ENCODE results near the gene PKP3.
"Not testable (repeated sequence)": the region's sequence is repeated elsewhere in the genome, so short reads cannot be mapped to it uniquely, and the experiment has no call there.

The PKP3 gene

DNA sequence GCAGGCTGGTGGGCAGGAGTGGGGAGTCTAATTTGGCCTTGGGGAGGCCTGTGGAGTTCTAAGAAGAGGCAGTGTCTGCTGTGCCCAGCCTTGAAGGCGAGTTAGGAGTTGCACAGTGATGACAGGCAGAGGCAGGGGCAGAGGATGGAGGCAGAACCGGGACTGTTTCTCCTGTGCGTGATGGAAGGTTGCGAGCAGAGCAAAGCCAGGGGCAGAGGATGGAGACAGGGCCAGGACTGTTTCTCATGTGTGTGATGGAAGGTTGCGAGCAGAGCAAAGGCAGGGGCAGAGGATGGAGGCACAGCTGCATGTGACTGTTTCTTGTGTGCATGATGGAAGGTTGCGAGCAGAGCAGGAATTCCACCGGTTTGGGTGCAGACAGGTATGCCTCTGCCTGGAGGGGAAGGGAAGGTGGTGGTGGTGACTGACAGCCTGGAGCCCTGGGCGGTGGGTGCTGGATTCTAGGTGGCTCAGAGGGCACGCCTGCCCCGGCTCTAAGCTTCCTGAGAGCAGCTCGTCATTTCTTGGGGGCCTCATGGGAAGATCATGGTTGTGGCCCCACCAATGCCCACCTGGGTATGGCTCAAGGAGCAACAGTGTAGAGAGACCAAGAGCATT is 16.0 kb upstream of the PKP3 start:
- no peak for DNase-seq

DNA sequence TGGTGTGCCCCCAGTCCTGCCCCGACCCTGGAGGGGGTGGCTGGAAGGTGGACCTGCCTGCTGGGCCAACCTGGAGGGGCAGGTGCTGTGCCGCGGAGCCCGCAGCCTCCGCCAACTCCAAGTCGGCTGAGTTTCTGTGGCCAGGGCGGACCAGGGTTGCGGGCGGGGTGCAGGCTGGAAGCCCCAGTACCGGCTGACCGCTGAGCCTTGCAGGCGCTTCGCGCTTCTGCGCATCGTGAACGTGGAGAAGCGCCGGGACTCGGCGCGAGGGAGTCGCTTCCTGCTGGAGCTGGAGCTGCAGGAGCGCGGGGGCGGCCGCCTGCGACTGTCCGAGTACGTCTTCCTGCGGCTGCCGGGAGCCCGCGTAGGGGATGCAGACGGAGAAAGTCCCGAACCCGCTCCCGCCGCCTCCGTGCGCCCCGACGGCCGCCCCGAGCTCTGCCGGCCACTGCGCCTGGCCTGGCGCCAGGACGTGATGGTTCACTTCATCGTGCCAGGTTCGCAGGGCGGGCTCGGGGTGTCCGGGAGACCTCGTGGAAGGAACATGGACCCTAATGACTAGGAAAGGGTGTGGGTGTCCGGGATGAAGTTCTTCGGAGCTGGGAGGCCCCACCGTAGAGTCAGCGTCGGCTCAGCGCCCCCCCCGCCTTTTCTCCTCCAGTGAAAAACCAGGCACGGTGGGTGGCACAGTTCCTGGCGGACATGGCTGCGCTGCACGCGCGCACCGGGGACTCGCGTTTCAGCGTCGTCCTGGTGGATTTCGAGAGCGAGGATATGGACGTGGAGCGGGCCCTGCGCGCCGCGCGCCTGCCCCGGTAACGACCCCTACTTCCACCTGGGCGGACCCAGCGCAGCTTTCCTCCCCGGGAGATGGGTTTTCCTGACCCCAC is 14.6 kb upstream of the PKP3 start:
- DNase-seq = no peak

DNA sequence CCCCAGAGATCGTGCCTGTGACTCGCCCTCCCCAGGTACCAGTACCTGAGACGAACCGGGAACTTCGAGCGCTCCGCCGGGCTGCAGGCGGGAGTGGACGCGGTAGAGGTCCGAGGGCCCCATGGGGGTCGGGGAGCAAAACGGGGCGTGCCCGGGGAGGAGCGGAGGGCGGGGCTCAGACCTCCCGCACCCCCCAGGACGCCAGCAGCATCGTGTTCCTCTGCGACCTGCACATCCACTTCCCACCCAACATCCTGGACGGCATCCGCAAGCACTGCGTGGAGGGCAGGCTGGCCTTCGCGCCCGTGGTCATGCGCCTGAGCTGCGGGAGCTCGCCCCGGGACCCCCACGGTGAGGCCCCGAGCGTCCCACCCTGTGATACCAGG is 13.9 kb upstream of the PKP3 start:
- DNase-seq = no peak

DNA sequence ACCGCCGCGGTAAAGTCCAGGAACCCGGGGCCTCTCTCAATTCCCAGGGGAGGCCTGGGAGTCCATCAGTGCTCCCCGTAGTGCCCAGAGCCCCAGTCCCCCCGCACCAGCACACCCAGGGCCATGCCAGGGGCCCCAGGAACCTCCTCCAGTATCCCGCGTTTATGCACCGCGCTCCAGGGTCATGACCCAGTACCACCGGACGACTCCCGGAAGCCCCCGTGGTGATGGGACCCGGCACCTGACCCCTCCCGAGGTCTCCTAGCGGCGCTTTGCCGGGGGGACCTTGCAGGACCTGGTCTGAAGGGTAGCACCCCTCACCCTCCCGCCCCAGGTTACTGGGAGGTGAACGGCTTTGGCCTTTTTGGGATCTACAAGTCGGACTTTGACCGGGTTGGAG is 13.5 kb upstream of the PKP3 start:
- no peak for DNase-seq

DNA sequence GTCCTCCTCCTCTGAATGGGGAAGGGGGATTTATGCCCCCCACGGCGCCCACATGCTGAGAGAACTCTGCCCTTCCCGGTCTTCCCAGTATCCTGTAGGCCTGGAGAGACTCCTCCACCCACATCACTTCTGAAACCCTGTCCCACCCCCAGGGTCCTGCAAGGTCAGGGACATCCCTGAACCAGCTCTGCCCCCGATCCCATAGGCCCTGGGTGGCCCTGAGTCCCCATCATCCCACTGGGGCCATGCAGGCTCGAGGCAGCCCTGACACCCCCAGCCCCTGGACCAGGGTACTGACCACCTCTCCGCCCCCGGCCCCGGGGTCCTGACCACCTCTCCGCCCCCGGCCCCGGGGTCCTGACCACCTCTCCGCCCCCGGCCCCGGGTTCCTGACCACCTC is 13.0 kb upstream of the PKP3 start:
- no peak for DNase-seq

DNA sequence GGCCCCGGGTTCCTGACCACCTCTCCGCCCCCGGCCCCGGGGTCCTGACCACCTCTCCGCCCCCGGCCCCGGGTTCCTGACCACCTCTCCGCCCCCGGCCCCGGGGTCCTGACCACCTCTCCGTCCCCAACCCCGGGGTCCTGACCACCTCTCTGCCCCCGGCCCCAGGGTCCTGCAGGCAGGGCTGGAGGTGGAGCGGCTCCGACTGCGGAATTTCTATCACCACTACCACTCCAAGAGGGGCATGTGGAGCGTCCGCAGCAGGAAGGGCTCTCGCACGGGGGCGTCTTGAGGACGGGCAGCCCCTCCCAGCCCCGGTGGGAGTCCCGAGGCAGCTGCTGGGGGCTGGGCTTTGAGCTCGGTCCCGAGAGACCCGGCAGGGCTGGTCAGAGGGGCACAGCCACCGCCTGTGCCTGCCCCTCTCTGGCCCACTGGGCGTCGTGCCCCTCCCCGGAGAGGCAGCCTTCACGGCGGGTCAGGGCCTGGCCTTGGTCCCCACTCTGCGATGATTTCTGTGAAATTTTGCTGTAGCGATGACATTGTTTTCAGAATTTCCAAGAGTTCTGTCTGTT is 12.4 kb upstream of the PKP3 start:
- DNase-seq = no peak

DNA sequence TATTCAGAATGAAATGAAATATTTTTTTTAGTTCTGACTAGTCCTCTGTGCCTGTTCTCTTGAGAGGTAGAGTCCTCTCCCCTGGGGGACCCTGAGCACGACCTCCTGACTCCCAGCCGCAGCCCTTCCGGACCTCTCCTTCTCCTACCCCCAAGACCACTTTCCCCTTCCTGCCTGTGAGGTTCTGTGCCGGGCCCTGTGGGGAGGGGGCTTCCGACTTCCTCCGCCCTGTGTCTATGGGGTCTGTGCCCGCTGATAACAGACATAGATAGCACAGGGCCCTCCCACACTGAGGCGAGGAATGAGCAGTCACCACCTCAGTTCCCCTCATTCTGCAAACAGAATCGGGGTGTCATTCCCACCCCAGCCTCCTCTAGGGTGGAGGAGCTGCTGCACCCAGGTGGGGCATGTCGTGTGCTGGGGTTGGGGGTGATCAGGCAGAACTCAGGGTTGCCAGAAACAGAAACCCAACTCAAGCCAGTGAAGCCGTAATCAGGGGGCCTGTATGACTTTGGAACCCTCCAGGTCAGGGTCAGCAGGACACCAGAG is 11.9 kb upstream of the PKP3 start:
- DNase-seq = no peak

DNA sequence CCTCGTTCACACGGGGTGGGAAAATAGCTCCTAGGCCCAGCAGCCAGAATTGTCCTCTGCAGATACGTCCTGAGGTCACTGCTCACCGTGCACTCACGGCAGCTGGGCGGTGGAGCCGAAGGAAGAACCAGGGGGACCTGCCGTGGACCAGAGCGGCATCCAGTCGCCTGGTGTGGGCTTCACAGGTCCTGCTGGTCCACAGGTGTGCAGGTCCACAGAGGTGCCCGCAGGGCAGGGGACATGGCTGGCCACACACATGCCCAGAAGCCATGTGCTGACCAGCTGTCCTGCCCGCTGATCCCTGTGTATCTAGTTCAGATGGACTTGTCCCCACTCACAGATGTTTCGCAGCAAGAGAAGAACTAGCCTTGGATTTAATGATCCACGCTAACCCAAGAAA is 10.6 kb upstream of the PKP3 start:
- DNase-seq = no peak

DNA sequence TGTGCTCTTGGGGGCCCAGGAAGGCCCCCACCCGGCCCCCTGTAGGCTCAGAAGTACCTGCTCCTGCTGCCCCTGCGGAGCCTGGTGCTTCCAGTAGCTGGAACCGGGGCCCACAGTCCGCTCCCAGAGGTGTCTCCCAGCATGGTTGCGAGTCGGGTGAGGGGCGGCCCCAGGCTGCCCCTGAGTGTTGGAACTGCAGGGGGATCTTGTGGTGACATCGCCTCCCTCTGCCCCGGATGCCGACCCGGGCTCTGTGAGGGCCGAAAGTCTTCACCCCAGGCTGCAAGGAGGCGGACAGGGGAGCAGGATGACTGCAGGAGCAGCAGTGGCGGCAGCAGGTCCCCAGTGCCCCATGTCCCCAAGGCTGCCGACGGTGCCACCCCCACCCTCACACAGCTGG is 9.5 kb upstream of the PKP3 start:
- DNase-seq = no peak

DNA sequence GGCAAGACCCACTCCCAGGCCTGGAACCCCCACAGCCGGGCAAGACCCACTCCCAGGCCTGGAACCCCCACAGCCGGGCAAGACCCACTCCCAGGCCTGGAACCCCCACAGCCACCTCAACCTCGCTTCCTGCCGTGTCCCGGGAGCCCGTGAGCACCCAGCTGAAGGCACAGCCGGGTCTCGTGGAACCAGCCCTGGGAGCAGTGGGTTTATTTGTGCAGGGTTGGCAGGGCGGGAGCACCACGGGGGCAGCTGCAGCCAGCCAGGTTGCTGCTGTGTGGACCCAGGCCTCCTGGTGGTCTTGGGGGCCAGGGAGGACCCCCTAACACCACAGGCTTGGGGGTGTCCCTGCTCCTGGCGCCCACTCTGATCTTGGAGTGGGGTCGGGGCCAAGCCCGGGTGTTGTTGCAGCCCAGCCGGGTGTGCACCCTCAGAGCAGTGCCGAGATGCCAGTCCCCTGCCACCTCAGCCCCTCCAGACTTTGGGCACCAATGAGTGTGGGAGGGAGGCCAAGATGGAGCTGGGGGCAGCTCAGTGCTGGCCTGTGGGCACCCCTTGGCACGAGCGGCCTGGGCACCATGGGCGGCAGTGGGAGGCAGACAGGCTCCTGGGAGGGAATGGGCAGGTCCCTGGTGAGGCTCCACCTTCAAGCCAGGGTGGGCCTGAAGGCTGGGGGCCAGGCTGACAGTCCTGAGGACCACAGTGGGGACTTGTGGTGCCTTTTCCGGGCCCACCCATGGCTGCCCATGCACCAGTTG is 8.2 kb upstream of the PKP3 start:
- DNase-seq = no peak

DNA sequence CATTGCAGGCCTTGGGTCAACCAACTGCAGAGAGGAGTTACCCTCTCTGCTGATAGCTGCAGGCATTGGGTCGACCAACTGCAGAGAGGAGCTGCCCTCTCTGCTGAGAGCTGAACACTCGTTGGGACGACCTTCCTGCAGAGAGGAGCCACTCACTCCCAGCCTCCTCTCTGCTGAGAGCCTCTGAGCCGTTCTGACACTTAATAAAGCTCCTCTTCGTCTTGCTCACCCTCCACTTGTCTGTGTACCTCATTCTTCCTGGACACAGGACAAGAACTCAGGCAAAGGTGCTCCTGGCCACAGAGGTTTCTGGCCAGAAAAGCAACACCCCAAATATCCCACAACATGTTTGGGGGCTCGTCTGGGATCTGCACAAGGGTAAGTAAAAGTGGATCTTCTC is 7.5 kb upstream of the PKP3 start:
- no peak for DNase-seq

DNA sequence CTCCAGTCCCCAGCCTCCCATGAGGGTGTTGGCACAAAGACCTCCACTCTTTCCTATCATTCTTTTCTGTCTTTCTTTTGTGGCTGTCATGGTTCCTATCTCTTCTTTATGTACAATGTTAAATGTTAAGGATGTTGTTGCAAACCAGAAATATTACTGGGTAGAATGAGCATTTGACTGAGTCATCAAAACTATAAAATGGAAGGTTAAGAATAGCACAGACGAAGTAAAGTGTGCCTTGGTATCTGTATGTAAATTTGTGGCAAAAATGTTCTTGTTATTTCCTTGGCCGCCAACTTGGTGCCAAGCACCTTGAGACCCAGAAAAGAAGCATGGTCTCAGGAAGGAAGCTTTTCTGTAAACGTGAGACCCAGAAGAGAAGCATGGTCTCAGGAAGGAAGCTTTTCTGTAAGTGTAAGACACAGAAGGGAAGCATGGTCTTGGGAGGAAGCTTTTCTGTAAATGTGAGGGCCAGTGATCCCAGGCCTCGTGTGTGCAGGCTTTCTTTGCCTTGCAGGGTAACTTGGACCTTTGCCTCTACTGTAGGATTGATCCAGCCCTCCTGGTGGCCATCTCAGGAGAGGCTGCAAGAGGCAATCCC is 6.7 kb upstream of the PKP3 start:
- no peak for DNase-seq

DNA sequence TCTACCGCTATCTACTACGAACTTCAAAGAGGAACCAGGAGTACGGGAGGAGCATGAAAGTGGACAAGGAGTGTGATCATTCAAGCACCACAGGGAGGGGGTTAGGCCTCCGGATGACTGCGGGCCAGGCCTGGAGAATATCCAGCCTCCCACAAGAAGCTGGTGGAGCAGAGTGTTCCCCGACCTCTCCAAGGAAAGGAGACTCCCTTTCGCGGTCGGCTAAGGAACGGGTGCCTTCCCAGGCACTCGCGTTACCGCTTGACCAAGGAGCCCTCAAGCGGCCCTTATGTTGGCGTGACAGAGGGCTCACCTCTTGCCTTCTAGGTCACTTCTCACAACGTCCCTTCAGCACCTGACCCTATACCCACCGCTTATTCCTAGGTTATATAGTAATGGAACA is 4.6 kb upstream of the PKP3 start:
- DNase-seq = not testable (repeated sequence)

DNA sequence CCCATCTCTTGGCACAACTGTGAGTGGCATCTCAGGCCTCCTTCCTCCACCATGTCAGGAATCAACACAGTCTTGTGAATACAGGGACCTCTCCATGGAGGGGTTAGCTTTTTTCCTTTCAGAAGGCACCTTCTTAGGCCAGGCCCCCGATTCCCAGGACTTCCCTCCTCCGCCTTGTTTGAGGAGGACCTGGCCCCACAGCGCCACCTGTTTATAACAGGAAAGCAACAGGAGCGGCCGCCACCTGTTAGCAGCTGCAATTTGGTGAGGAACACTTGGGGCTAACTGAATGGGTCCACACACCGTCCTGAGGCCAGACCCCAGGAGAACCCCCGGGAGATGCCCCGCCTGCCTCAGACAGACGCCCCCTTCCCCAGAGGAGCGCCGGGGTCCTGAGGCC is 3.8 kb upstream of the PKP3 start:
- DNase-seq = no peak

DNA sequence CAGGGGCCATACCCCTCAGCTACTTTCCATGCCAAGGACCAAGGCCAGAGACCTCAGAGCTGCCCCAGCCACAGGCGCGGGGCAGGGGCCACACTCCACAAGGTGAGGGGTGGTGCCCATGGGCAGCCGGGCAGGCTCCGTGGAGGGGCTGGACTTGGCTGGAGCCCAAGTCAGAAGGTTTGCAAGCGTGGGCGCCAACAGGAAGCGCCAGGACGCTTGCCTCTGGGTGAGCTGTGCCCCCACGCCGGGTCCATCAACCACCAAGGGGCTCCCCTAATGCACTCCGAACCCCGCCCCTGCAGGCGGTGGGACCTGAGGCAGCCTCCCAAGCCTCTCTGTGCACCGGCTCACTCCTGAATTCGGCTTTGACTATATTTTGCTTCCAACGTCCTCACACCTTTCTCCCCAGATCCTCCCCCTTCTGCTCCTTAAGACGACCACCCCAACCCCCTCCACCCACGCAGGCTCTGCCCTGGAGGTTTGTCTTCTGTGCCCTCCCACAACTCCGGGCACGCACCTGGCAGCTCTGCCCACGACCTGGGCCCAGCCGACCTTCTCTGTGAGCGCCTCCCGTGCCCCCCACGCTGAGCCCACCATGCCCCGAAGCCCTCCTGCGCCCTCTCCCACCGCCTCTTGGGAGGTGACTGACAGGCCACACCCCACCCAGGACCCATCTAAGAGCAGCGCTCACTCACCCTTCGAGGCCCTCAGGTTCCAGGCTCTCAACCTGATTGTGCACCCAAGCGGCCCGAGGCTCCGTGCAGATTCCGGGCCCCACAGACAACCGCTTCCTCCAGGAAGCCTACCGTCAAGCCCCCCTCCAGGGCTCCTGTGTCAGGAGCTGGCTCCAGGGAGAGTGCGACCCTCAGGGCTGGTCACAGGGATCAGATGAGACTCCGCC is 2.6 kb upstream of the PKP3 start:
- no peak for DNase-seq

DNA sequence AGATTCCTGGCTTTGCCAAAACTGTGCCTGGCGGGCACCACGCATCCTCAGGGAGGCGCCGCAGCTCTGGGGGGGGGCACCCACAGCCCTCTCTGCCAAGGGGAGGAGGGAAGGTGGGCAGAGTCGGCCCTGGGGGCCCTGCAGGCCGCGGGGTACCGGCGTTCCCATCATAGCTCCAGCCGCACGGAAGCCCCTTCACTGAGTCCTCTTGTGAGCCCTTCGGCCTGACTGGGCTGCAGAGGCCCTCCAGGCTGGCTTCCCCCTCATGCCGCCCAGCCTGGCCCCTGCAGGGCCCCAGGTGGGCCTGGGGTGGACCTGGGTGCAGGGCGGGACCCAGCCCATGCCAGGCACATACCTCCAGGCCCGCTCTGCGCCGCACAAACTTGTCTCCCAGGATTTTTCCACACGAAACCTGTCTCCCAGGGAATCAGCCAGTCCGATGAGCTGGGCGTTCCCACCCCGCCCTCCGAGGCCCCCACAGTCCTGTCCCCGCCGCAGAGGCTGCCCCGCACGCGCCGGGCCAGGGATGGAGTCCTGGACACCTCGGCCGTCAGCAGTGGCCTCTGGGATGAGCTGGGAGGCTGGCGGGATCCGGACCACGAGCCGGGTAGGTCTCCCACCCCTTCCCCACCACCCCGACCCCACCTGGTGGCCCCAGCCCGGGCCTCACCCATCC is 1.8 kb upstream of the PKP3 start:
- no peak for DNase-seq

DNA sequence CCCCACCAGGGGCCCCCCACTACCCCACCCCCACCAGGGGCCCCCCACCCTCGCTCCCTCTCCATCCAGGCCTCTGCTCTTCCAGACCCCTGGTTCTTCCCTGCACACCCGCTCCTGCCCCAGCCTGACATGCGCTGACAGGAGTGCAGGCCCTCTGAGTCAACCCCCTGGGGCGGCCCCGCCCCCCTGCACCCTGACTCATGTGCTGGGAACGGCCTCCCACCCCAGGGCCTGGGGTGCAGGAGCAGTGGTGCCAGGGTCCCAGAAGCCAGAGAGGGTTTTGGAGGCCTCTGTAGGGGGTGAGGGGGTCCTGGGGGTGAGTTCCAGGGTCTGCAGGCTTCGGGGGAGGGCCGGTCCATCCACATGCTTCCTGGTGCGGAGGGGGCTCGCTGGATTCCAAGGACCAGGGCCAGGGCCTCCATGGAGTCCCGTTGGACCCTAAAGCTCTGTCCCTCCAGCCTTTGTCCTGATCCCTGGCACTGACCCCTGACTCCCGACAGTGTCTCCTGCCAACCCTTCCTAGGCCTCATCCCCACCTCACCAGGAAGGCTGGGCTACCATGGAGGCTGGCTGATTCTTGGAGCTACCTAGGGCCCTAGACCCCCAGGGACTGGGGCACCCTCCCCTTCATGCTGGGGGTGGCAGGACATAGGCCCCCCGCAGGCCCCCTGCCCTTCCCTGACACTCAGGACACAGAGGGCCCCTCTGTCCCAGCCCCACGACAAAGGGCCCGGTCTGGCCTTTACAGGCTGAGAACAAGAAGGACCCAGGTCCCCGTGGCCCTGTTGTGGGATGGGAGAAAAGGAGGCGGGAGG is 583 bp upstream of the PKP3 start:
- no peak for DNase-seq

DNA sequence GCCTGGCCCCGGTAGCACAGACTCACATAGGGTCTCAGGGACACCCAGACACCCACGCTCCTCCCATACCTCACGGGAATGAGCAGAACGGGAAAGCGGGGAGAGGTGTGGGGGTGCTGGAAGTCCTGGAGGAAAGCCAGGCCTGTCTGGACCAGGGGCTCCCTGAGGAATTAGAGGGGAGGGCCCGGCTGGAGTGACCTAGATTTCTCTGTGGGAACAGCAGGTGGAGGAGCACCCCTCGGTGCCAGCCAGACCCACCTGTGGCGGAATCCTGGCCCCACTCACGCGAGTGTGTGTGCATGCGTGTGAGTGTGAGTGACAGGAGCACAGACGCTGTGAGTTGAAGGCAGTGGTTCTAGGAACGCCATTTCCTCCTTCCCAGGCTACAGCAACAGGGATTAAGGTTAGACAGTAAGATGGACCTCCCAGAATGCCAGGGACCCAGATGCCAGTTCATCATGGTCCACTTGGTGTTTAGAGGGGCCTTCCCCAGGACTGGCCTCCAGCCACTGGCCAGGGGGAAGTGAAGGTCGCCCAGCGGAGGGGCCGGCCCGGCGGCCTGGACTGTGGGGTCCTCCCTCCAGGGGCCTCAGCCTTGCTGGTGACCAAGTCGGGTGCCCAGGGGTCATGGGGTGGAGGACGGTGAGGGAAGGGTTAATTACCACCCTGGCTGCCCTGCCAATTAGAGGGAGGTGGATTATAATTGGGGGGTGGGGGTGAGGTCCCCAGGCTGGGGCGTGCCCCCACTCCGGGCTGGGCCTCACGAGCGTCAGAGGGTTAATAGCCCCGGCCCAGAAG is 1.0 kb downstream of the PKP3 start:
- DNase-seq = no peak

DNA sequence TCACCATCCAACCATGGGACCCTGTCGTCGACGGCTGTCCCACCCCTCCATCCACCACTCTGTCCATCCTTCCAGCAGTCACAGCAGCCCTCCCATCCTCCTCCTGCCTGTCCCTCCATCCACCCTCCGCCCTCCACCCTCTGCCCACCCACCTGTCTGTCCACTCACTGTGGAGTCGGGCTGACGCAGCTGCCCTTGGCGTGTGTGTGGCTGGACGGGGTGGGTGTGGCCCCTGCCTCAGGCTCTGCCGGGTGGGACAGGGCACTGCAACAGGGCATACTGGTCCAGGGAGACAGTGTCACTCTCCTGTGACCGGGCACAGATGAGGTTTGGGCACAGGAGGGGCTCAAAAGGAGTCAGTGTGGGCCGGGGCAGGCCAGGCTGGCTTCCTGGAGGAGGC is 1.9 kb downstream of the PKP3 start:
- DNase-seq = no peak
